GM21576 (cell line): Measurements from ENCODE around the gene CGGBP1.

Experiments
- ATAC-seq: cut with Tn5 transposase; IDR thresholded peaks from one replicate; pipeline ENCODE4 v1.9.1; 2021; ENCODE audit warnings: mild to moderate bottlenecking, moderate library complexity; ENCODE audit not compliant: unreplicated experiment

The CGGBP1 gene

GRCh38 chr3:88058581-88059379 is at the start of gene CGGBP1, which contains the start of gene ZNF654:
Gene CGGBP1, minus strand, starts transcription at chr3:88059005. Its CDS starts 3,029 bp downstream, at chr3:88055976.
Gene ZNF654, plus strand, starts transcription at chr3:88059255. Its CDS starts 65 bp downstream, at chr3:88059320.
- ATAC-seq = peak; percentile 93

GRCh38 chr3:88105325-88105724 is 46.5 kb upstream of the CGGBP1 start:
- no peak for ATAC-seq

- ATAC-seq = no peak
These were observed 42.3 kb upstream of the CGGBP1 start for GRCh38 chr3:88101142-88101541.

GRCh38 chr3:88093266-88093665 is 34.5 kb upstream of the CGGBP1 start:
- ATAC-seq = no peak

- ATAC-seq = no peak
These were observed 33.5 kb upstream of the CGGBP1 start for GRCh38 chr3:88092270-88092669.

GRCh38 chr3:88090681-88091080 is 31.9 kb upstream of the CGGBP1 start:
- no peak for ATAC-seq

GRCh38 chr3:88084097-88084501 is 25.3 kb upstream of the CGGBP1 start:
- no peak for ATAC-seq

- no peak for ATAC-seq
These were observed 24.0 kb upstream of the CGGBP1 start for GRCh38 chr3:88082854-88083253.

GRCh38 chr3:88078932-88079331 is 20.1 kb upstream of the CGGBP1 start:
- no peak for ATAC-seq

- ATAC-seq = no peak
These were observed 17.9 kb upstream of the CGGBP1 start for GRCh38 chr3:88076712-88077111.

- ATAC-seq = no peak
These were observed 16.7 kb upstream of the CGGBP1 start for GRCh38 chr3:88075497-88075896.

- ATAC-seq = no peak
These were observed 16.3 kb upstream of the CGGBP1 start for GRCh38 chr3:88075072-88075471.

GRCh38 chr3:88061746-88062145 is 2.9 kb upstream of the CGGBP1 start:
- no peak for ATAC-seq

- ATAC-seq = no peak
These were observed 770 bp upstream of the CGGBP1 start for GRCh38 chr3:88059380-88060170.

- ATAC-seq = peak; percentile 16
These were observed 562 bp downstream of the CGGBP1 start for GRCh38 chr3:88058306-88058580.

GRCh38 chr3:88057630-88058305 is 1.0 kb downstream of the CGGBP1 start:
- no peak for ATAC-seq

GRCh38 chr3:88046766-88047165 is 12.0 kb downstream of the CGGBP1 start:
- ATAC-seq = no peak

GRCh38 chr3:88044411-88044810 is 14.4 kb downstream of the CGGBP1 start:
- ATAC-seq = no peak

- ATAC-seq = no peak
These were observed 17.8 kb downstream of the CGGBP1 start for GRCh38 chr3:88041005-88041404.

- ATAC-seq = no peak
These were observed 18.3 kb downstream of the CGGBP1 start for GRCh38 chr3:88040529-88040928.

- no peak for ATAC-seq
These were observed 20.2 kb downstream of the CGGBP1 start for GRCh38 chr3:88038566-88038965.

GRCh38 chr3:88036221-88036620 is 22.6 kb downstream of the CGGBP1 start:
- no peak for ATAC-seq
